Natural killer cell treated with Interleukin-12 subunit alpha and Interleukin-12 subunit beta and Interleukin-15 and Interleukin-18, amount 100 ng/mL, for 72 hours (primary cell): ENCODE results near the gene SCRN1. TPM values are rescaled to one million over a fixed set of nuclear protein-coding genes. Genes with fewer than 3 reads are reported as not detected.

Experiments
- ATAC-seq, 2 donors: fragments of 150-1000 bp; cut with Tn5 transposase in 1 of 2; sonication (Bioruptor Pico), chemical (Tn5 transposase) in 1 of 2; 2 replicates each; pipeline ENCODE4 v1.10.0; 2021
- DNase-seq: peaks from one replicate; pipeline ENCODE4 v3.0.0; 2022; ENCODE audit warnings: low spot score
- H3K27ac Mint-ChIP-seq, 2 donors: 1 replicate in 1 of 2; 2 replicates in 1 of 2; pipeline ENCODE4 v1.8.0; 2022; ENCODE audit warnings: mixed read lengths in 2 of 2, mild to moderate bottlenecking in 1 of 2, moderate library complexity in 1 of 2
- H3K27me3 Mint-ChIP-seq, 2 donors: 1 replicate in 1 of 2; 2 replicates in 1 of 2; pipeline ENCODE4 v1.8.0; 2022; ENCODE audit warnings: mixed read lengths in 2 of 2
- H3K36me3 Mint-ChIP-seq: one replicate; pipeline ENCODE4 v1.8.0; 2022; ENCODE audit warnings: mixed read lengths
- H3K4me1 Mint-ChIP-seq, 2 donors: 1 replicate in 1 of 2; 2 replicates in 1 of 2; pipeline ENCODE4 v1.8.0; 2022; ENCODE audit warnings: low read depth in 2 of 2, mixed read lengths in 2 of 2, mild to moderate bottlenecking in 1 of 2
- H3K4me3 Mint-ChIP-seq: one replicate; pipeline ENCODE4 v1.8.0; 2022; ENCODE audit warnings: mixed read lengths
- H3K9me3 Mint-ChIP-seq: 2 replicates; pipeline ENCODE4 v1.8.0; 2022; ENCODE audit warnings: mixed read lengths
- total RNA-seq, 2 donors: library from RNA; stranded (reverse); gene quantifications; one replicate each; pipeline ENCODE4 v1.2.3, GENCODE V29; 2022

Gene SCRN1
- total RNA-seq, 2 donors from 2014 or later = 9.0 to 19.5 TPM

- Mint-ChIP-seq H3K4me3 (peak overlapping the region; percentile 9), H3K27ac (no peak overlapping the region), H3K4me1 (peaks cover 40% of the 10 kb centered on the region in 2 donors), H3K36me3 (no peaks in the 10 kb centered on the region), H3K9me3 (no peaks in the 10 kb centered on the region), H3K27me3 (no peaks in the 10 kb centered on the region)
- DNase-seq (no peak), ATAC-seq (no peak)
Observed at GRCh38 chr7:30023524-30023923, 33.9 kb upstream of the SCRN1 start.

- Mint-ChIP-seq H3K4me1 (peaks cover 40% of the 10 kb centered on the region in 2 donors), H3K27me3 (no peaks in the 10 kb centered on the region)
Observed at GRCh38 chr7:30022991-30023390, 33.4 kb upstream of the SCRN1 start.

GRCh38 chr7:30020535-30020934, 30.9 kb upstream of the SCRN1 start:
- DNase-seq = no peak
- Mint-ChIP-seq H3K27me3 (no peaks in the 10 kb centered on the region), H3K36me3 (no peaks in the 10 kb centered on the region), H3K4me3 (no peak overlapping the region), H3K27ac (no peak overlapping the region), H3K4me1 (peaks cover 23 to 26% of the 10 kb centered on the region in 2 donors), H3K9me3 (no peaks in the 10 kb centered on the region)
- no peak for ATAC-seq

More at GRCh38 chr7:30022991-30023390, 33.4 kb upstream of the SCRN1 start:
- no peak overlapping the region for H3K27ac Mint-ChIP-seq
- H3K4me3 Mint-ChIP-seq = no peak overlapping the region
- no peaks in the 10 kb centered on the region for H3K9me3 Mint-ChIP-seq
- no peaks in the 10 kb centered on the region for H3K36me3 Mint-ChIP-seq
- ATAC-seq (no peak), DNase-seq (no peak)

- ATAC-seq (no peak), DNase-seq (no peak)
- Mint-ChIP-seq H3K4me1 (peaks cover 17 to 20% of the 10 kb centered on the region in 2 donors), H3K4me3 (no peak overlapping the region), H3K9me3 (no peaks in the 10 kb centered on the region), H3K27me3 (no peaks in the 10 kb centered on the region), H3K27ac (no peak overlapping the region), H3K36me3 (no peaks in the 10 kb centered on the region)
Observed at GRCh38 chr7:30019960-30020359, 30.4 kb upstream of the SCRN1 start.

GRCh38 chr7:30019387-30019786, 29.8 kb upstream of the SCRN1 start:
- Mint-ChIP-seq H3K4me3 (no peak overlapping the region), H3K36me3 (peaks cover 5% of the 10 kb centered on the region), H3K9me3 (no peaks in the 10 kb centered on the region), H3K4me1 (peaks cover 13 to 15% of the 10 kb centered on the region in 2 donors), H3K27ac (no peak overlapping the region), H3K27me3 (no peaks in the 10 kb centered on the region)
- ATAC-seq = no peak
- DNase-seq = no peak

- DNase-seq = no peak
- Mint-ChIP-seq H3K4me1 (peaks cover 7 to 8% of the 10 kb centered on the region in 2 donors), H3K36me3 (peaks cover 5% of the 10 kb centered on the region), H3K27ac (no peak overlapping the region), H3K27me3 (no peaks in the 10 kb centered on the region), H3K9me3 (no peaks in the 10 kb centered on the region), H3K4me3 (no peak overlapping the region)
- no peak for ATAC-seq
Observed at GRCh38 chr7:30018451-30018850, 28.9 kb upstream of the SCRN1 start.

- Mint-ChIP-seq H3K4me1 (no peaks in the 10 kb centered on the region), H3K36me3 (peaks cover 10% of the 10 kb centered on the region), H3K27ac (no peak overlapping the region), H3K4me3 (no peak overlapping the region), H3K27me3 (no peaks in the 10 kb centered on the region), H3K9me3 (no peaks in the 10 kb centered on the region)
- DNase-seq (no peak), ATAC-seq (no peak)
Observed at GRCh38 chr7:30012757-30013156, 23.2 kb upstream of the SCRN1 start.

GRCh38 chr7:30010021-30010420, 20.4 kb upstream of the SCRN1 start:
- Mint-ChIP-seq H3K27ac (no peak overlapping the region), H3K36me3 (peaks cover 10% of the 10 kb centered on the region), H3K27me3 (no peaks in the 10 kb centered on the region), H3K4me1 (no peaks in the 10 kb centered on the region), H3K4me3 (no peak overlapping the region), H3K9me3 (no peaks in the 10 kb centered on the region)
- DNase-seq = no peak
- no peak for ATAC-seq

- Mint-ChIP-seq H3K27me3 (no peaks in the 10 kb centered on the region), H3K27ac (no peak overlapping the region), H3K9me3 (no peaks in the 10 kb centered on the region), H3K36me3 (no peaks in the 10 kb centered on the region), H3K4me3 (no peak overlapping the region), H3K4me1 (no peaks in the 10 kb centered on the region)
- DNase-seq (no peak), ATAC-seq (no peak)
Observed at GRCh38 chr7:30005464-30005863, 15.9 kb upstream of the SCRN1 start.

- DNase-seq = no peak
- ATAC-seq = no peak
- no peak overlapping the region for H3K4me3 Mint-ChIP-seq
- no peaks in the 10 kb centered on the region for H3K9me3 Mint-ChIP-seq
- H3K27me3 Mint-ChIP-seq = no peaks in the 10 kb centered on the region
- no peaks in the 10 kb centered on the region for H3K4me1 Mint-ChIP-seq
- H3K36me3 Mint-ChIP-seq = no peaks in the 10 kb centered on the region
- H3K27ac Mint-ChIP-seq = no peak overlapping the region
Observed at GRCh38 chr7:30003098-30003497, 13.5 kb upstream of the SCRN1 start.

GRCh38 chr7:30001998-30002397, 12.4 kb upstream of the SCRN1 start:
- H3K27me3 Mint-ChIP-seq = peaks cover 0 to 6% of the 10 kb centered on the region in 2 donors
- ATAC-seq = no peak
- DNase-seq = no peak
- H3K36me3 Mint-ChIP-seq = peaks cover 5% of the 10 kb centered on the region
- H3K4me3 Mint-ChIP-seq = no peak overlapping the region
- H3K9me3 Mint-ChIP-seq = no peaks in the 10 kb centered on the region
- no peaks in the 10 kb centered on the region for H3K4me1 Mint-ChIP-seq
- H3K27ac Mint-ChIP-seq = no peak overlapping the region

GRCh38 chr7:29998489-29998888, 8.9 kb upstream of the SCRN1 start:
- ATAC-seq (no peak), DNase-seq (no peak)
- Mint-ChIP-seq H3K9me3 (peaks cover 4% of the 10 kb centered on the region), H3K4me1 (no peaks in the 10 kb centered on the region), H3K4me3 (no peak overlapping the region), H3K27me3 (peaks cover 3 to 15% of the 10 kb centered on the region in 2 donors), H3K27ac (no peak overlapping the region), H3K36me3 (peaks cover 13% of the 10 kb centered on the region)

- ATAC-seq (no peak), DNase-seq (no peak)
- Mint-ChIP-seq H3K4me1 (no peaks in the 10 kb centered on the region), H3K9me3 (peaks cover 4% of the 10 kb centered on the region), H3K27me3 (peaks cover 3 to 15% of the 10 kb centered on the region in 2 donors), H3K4me3 (no peak overlapping the region), H3K27ac (no peak overlapping the region), H3K36me3 (peaks cover 13% of the 10 kb centered on the region)
Observed at GRCh38 chr7:29996321-29996720, 6.7 kb upstream of the SCRN1 start.

GRCh38 chr7:29995652-29996051, 6.1 kb upstream of the SCRN1 start:
- ATAC-seq (no peak), DNase-seq (no peak)
- Mint-ChIP-seq H3K9me3 (peaks cover 4% of the 10 kb centered on the region), H3K4me1 (no peaks in the 10 kb centered on the region), H3K27me3 (peaks cover 3 to 21% of the 10 kb centered on the region in 2 donors), H3K36me3 (peaks cover 13% of the 10 kb centered on the region), H3K27ac (no peak overlapping the region), H3K4me3 (no peak overlapping the region)

- Mint-ChIP-seq H3K27ac (no peak overlapping the region), H3K27me3 (peaks cover 3 to 31% of the 10 kb centered on the region in 2 donors), H3K4me3 (no peak overlapping the region), H3K4me1 (peaks cover 9 to 10% of the 10 kb centered on the region in 2 donors), H3K9me3 (peaks cover 4% of the 10 kb centered on the region), H3K36me3 (peaks cover 13% of the 10 kb centered on the region)
- ATAC-seq = no peak
- DNase-seq = no peak
Observed at GRCh38 chr7:29993140-29993539, 3.5 kb upstream of the SCRN1 start.
